Left kidney (tissue), 2 donors: ENCODE results near the gene RASAL2. TPM values are rescaled to one million over a fixed set of nuclear protein-coding genes. Genes with fewer than 3 reads are reported as not detected.
"Not testable (repeated sequence)": the region's sequence is repeated elsewhere in the genome, so short reads cannot be mapped to it uniquely, and the experiment has no call there.

Experiments used
- DNase-seq: peaks from one replicate; pipeline ENCODE4 v3.0.0-alpha.2; 2013
- polyA plus RNA-seq: library from polyadenylated mRNA; unstranded; fragments of 120-200 nt; gene quantifications from one replicate; pipeline ENCODE4 v1.2.1, GENCODE V29; 2013; ENCODE audit not compliant: insufficient read length

The RASAL2 gene
- polyA plus RNA-seq, 1 donor, result 22.1 TPM

GRCh38 chr1:178490967-178491366 lies 397.1 kb downstream of the RASAL2 start:
- DNase-seq, result no peak

GRCh38 chr1:178491721-178492120 lies 397.8 kb downstream of the RASAL2 start:
- DNase-seq, result no peak

- DNase-seq, result no peak
Measured at GRCh38 chr1:178492341-178492740, 398.4 kb downstream of the RASAL2 start.

- DNase-seq, result no peak
Measured at GRCh38 chr1:178493301-178493741, 399.4 kb downstream of the RASAL2 start.

GRCh38 chr1:178494569-178494971 lies 400.7 kb downstream of the RASAL2 start:
- DNase-seq, result no peak

GRCh38 chr1:178495158-178495557 lies 401.3 kb downstream of the RASAL2 start:
- DNase-seq, result no peak

GRCh38 chr1:178495741-178496409 lies 402.0 kb downstream of the RASAL2 start:
- DNase-seq, result no peak

GRCh38 chr1:178496410-178497135 lies 402.7 kb downstream of the RASAL2 start, which contains the start of gene CLEC20A:
CLEC20A (minus strand) TSS chr1:178496964; CDS start chr1:178496939, 25 bp downstream.
- DNase-seq, result no peak

GRCh38 chr1:178497903-178498478 lies 404.1 kb downstream of the RASAL2 start:
- DNase-seq, result no peak

GRCh38 chr1:178498896-178499675 lies 405.2 kb downstream of the RASAL2 start:
- no peak for DNase-seq

- no peak for DNase-seq
Measured at GRCh38 chr1:178500091-178500770, 406.3 kb downstream of the RASAL2 start.

GRCh38 chr1:178500936-178501554 lies 407.1 kb downstream of the RASAL2 start:
- DNase-seq, result no peak

GRCh38 chr1:178501705-178502329 lies 407.9 kb downstream of the RASAL2 start:
- DNase-seq, result peak; percentile 66

- no peak for DNase-seq
Measured at GRCh38 chr1:178502330-178502714, 408.4 kb downstream of the RASAL2 start.

GRCh38 chr1:178502856-178503255 lies 409.0 kb downstream of the RASAL2 start:
- no peak for DNase-seq

- DNase-seq, result not testable (repeated sequence)
Measured at GRCh38 chr1:178503316-178503715, 409.4 kb downstream of the RASAL2 start.

GRCh38 chr1:178503849-178504248 lies 409.9 kb downstream of the RASAL2 start:
- DNase-seq, result no peak

GRCh38 chr1:178504286-178504685 lies 410.4 kb downstream of the RASAL2 start:
- no peak for DNase-seq

GRCh38 chr1:178506177-178506576 lies 412.3 kb downstream of the RASAL2 start:
- DNase-seq, result no peak

GRCh38 chr1:178506669-178507068 lies 412.8 kb downstream of the RASAL2 start:
- DNase-seq, result no peak
